HG03060 (cell line): ENCODE results near the gene ATP6V1B1.

ENCODE experiments used
- ATAC-seq: cut with Tn5 transposase; IDR thresholded peaks from one replicate; pipeline ENCODE4 v1.9.1; 2021; ENCODE audit warnings: low read depth, moderate number of reproducible peaks; ENCODE audit not compliant: unreplicated experiment

Gene ATP6V1B1

GRCh38 chr2:70901227-70902066 is 34.3 kb upstream of the ATP6V1B1 start:
- no peak for ATAC-seq

GRCh38 chr2:70902067-70902442 is 33.6 kb upstream of the ATP6V1B1 start:
- no peak for ATAC-seq

DNA sequence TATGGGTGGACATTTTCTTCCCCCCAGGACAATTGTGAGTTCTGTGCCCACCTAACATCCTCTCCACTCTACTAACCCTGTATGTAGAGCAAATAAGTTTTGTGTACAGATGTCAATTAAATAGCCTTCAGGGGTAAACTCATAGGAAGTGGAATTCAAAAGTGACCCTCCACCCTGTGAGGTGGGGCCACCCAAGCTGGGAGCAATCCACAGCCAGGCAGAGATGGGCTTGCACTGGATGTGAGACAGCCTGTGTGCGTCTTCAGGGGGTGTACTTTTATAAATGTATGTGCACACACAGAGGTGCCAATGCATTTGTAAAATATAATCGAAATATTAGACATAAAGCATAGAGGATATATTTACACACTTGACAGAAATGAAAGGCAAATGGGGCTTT is 33.1 kb upstream of the ATP6V1B1 start:
- no peak for ATAC-seq

GRCh38 chr2:70903171-70903570 is 32.5 kb upstream of the ATP6V1B1 start:
- ATAC-seq, result no peak

DNA sequence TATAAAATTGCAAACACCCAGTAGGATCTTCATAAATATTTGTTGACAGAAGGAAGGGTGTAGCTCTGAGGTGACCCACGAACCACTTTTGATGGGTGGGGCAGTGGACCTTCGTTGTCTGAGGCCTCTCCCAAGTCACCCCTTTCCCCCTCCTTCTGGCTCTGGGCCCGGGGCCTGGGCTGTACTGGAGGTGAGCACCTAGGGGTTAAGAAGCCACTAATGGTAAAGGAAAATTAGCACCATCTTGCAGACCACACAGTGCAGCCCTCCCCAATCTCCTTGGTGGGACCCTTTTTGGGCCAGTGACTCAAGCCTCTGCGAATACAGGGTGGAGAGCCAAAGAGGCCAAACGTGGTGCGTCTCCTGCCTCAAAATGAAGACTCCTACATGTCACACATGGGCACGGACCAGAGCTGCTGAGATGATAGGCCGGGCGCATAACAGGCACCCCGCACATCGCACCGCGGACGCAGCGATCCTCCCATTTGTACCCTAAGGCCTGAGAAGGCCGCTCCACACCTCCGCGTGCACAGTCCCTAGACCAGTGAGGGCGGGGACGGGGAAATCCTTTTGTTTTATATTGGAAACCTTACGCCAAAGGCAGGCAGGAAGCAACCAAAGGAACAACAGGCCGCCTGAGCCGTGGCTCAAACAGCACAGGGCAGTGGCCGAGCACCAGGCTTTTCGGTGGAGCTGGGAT is 31.9 kb upstream of the ATP6V1B1 start:
- no peak for ATAC-seq

DNA sequence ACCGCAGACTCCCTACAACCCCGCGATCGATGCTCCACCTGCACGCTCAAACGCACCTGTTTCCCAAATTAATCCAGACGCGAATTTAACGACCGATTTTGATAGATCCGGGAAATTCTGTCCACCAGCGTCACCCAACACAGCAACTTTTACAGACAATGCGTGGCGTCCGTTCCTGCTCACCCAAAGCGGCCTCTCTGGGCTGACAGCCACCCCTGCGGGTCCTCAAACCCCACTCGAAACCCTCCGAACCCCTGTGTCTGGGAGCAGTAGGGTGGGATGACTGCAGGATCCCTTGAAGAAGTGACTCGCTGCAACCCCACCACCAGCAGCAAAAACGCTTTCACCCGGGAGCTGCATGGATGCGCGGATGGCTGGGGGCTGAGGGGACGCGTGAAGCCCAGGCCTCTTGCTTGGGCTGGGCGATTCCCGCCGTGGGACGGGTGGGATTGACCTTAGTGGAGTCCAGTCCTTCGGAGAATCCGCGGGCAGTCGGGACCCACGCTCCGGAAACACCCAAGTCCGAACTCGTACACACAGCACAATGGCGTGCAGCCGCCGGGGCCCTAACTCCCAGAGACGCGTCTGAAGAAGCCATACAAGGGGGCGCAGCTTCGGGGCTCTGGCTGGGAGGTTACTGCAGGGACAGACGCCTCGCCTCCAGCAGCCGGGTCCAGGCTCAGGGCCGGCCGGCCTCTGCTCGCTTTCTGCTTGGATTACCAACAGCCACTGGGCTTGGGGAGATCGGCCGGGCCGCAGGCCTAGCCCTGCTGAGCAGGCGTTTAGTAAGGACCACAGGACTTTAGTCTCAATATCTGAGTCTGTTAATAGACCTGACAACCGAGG is 31.1 kb upstream of the ATP6V1B1 start:
- no peak for ATAC-seq

GRCh38 chr2:70905443-70906421 is 30.0 kb upstream of the ATP6V1B1 start:
- no peak for ATAC-seq

DNA sequence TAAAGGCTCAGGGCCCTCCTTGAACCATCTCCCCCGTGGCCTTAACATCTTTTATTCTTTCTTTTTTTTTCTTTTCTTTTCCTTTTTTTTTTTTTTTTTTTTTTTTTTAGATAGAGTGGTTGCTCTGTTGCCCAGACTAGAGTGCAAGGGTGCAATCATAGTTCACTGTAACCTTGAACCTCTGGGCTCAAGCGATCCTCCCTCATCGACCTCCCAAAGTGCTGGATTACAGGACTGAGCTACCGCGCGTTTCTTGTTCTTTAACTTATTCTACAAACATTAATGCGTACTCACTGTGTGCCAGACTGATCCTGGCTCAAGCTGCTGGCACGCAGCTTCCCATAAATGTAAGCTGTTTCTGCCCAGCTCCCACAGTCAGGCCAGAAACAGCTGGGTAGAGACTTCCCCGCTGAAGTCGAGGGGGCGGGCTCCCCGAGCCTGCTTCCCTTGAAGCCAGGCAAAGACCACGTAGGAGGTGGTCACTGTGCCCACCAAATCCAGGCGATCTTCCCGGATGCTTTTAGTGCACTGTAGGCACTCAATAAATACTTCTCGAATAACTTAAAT is 29.2 kb upstream of the ATP6V1B1 start:
- ATAC-seq, result no peak

DNA sequence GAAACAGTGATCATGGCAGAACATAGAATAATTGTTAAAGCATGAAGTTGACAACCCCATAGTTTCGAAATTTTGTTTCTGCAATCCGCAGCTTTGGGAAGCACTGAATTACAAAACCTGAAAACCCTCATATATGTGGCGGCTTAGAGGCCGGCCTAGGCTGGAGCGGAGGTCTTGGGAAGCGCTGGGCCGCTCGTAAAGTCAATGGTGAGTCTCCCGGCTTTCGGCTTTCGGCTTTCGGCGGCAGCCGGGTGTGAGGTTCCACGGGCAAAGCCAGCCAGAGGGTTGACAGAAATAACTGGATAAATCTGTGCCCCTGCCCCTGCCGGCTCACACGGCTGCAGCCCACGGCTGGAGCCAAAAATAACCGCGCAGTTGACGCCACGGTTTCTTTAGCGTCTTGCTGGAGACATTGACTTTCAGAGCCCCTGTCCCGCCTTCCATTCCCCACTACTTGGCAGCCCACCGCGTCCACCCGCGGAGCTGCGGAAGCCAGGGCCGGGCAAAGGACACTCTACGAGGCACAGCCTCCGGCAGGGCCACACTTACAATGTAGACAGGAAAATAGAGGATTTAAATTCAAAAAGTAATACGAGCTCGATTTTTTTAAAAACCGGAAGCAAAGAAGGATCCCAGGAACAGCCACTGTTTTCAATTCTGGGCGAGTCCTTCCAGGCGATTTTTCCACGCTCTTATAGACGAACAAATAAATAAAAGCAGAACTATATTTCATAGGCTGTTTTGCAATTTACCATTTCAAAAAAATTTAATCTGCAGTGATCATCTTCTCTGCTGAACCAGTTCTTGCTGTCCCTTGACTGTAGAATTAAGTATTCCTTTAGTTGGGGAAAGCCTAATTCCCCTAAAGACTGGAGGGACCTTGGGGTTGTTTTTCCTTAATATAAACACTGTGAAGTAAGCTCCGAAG is 28.3 kb upstream of the ATP6V1B1 start:
- ATAC-seq, result no peak

DNA sequence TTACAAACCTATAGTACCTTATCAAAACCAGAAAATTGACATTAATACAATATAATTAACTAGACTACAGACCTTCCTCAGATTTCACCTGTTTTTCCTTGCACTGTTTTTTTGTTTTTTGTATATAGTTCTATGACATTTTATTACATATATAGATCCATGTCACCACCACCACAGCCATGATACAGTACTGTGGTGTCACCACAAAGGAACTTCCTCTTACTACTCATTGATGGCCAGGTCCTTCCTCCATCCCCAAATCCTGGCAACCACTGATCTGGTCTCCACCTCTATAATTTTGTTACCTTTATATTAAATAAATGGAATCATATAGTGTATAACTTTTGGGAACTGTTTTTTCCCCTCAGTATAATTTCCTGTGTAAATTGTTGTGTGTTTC is 19.4 kb upstream of the ATP6V1B1 start:
- ATAC-seq, result no peak

DNA sequence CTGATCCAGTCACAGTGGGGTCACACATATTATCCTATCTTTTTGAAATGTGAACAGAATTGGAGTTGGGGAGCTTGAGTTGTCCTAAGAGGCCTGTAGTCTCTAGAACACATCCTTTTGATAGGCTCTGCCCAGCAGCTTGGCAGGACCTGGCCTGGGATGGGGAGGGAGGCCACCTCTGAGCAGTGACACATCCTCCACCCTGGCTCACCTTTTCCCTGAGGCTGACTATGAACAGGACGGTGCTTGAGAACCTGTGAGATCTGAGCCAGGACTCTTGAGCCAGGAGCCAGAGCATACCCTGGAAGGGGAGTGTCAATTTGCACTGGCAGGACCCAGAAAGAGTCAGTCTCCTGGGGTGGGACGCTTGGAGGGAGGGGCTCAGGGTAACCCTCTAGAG is 17.7 kb upstream of the ATP6V1B1 start:
- ATAC-seq, result no peak

DNA sequence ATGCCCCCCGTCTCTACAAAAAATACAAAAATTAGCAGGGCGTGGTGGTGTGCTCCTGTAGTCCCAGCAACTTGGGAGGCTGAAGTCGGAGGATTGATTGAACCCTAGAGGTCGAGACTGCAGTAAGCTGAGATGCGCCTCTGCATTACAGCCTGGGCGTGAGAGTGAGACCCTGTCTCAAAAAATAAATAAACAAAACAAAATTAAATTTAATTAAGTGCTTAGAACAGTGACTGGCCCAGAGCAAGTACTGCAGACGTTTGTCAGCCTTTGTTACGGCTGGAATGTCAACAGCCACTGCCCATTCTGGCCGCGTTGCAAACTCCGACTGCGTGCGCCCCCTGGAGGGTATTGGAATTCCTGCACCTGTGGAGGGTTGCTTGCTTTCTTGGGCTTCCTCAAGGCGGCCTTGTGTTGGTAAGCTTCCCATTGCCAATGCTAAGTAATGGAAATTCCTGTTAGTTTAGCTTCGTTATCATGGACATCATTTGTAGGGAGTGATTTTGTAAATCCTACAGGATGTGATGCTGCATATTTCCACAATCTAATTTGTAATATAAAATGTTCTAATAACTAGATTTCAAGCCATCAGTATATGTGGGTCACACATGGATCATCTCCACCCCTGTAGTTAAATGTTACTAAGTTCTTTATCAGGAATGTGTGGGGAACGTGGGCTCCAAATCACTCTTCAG is 15.9 kb upstream of the ATP6V1B1 start:
- no peak for ATAC-seq

GRCh38 chr2:70920367-70920715 is 15.4 kb upstream of the ATP6V1B1 start:
- no peak for ATAC-seq

- no peak for ATAC-seq
These were observed 14.7 kb upstream of the ATP6V1B1 start for GRCh38 chr2:70921031-70921430.

- ATAC-seq, result no peak
These were observed 13.9 kb upstream of the ATP6V1B1 start for GRCh38 chr2:70921839-70922234.

GRCh38 chr2:70922235-70923234 is 13.2 kb upstream of the ATP6V1B1 start:
- no peak for ATAC-seq
